HG03432 (cell line): ENCODE data around the gene LMAN2L.

Source experiments
- ATAC-seq: cut with Tn5 transposase; IDR thresholded peaks from one replicate; pipeline ENCODE4 v1.9.1; 2021; ENCODE audit warnings: mild to moderate bottlenecking, moderate library complexity; ENCODE audit not compliant: unreplicated experiment

The LMAN2L gene

GRCh38 chr2:96710985-96711384 is 28.9 kb downstream of the LMAN2L start:
- ATAC-seq, result no peak

GRCh38 chr2:96703021-96703751 is 36.7 kb downstream of the LMAN2L start:
- no peak for ATAC-seq

- ATAC-seq, result no peak
Measured at GRCh38 chr2:96702098-96702785, 37.6 kb downstream of the LMAN2L start.

GRCh38 chr2:96701636-96702035 is 38.2 kb downstream of the LMAN2L start:
- no peak for ATAC-seq

GRCh38 chr2:96700086-96700485 is 39.8 kb downstream of the LMAN2L start:
- no peak for ATAC-seq

- ATAC-seq, result no peak
Measured at GRCh38 chr2:96699621-96700020, 40.2 kb downstream of the LMAN2L start.

- ATAC-seq, result no peak
Measured at GRCh38 chr2:96699021-96699420, 40.8 kb downstream of the LMAN2L start.

- ATAC-seq, result no peak
Measured at GRCh38 chr2:96698221-96698861, 41.5 kb downstream of the LMAN2L start.

GRCh38 chr2:96697476-96697875 is 42.4 kb downstream of the LMAN2L start:
- ATAC-seq, result no peak

GRCh38 chr2:96695602-96696001 is 44.3 kb downstream of the LMAN2L start:
- ATAC-seq, result no peak

- ATAC-seq, result no peak
Measured at GRCh38 chr2:96694816-96695455, 44.9 kb downstream of the LMAN2L start.

GRCh38 chr2:96694279-96694678 is 45.6 kb downstream of the LMAN2L start:
- ATAC-seq, result no peak

GRCh38 chr2:96693286-96694200 is 46.3 kb downstream of the LMAN2L start:
- no peak for ATAC-seq

- no peak for ATAC-seq
Measured at GRCh38 chr2:96692094-96692971, 47.5 kb downstream of the LMAN2L start.

GRCh38 chr2:96691022-96691612 is 48.7 kb downstream of the LMAN2L start:
- ATAC-seq, result no peak

- ATAC-seq, result no peak
Measured at GRCh38 chr2:96690306-96691021, 49.4 kb downstream of the LMAN2L start.

- no peak for ATAC-seq
Measured at GRCh38 chr2:96689431-96689991, 50.4 kb downstream of the LMAN2L start.
